ENCODE data around the gene PTGR2. TPM values are rescaled to one million over a fixed set of nuclear protein-coding genes. Genes with fewer than 3 reads are reported as not detected.
"Not testable (repeated sequence)": the region's sequence is repeated elsewhere in the genome, so short reads cannot be mapped to it uniquely, and the experiment has no call there.

Gene PTGR2
- total RNA-seq, 4 donors from 2014 or later = 6.3 to 12.9 (median 9.0) TPM

DNA sequence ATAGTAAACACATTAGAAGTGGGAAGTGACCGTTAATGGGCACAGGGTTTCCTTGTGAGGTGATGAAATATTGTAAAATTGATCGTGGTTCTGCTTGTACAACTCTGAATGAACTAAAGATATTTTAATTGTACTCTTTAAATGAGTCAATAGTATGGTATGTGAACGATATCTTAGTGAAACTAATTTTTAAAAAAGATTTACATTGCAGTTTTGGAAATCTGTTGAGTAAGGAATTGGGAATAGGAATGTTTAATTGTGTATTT is 36.8 kb downstream of the PTGR2 start:
- TF ChIP-seq, protein P1, sequence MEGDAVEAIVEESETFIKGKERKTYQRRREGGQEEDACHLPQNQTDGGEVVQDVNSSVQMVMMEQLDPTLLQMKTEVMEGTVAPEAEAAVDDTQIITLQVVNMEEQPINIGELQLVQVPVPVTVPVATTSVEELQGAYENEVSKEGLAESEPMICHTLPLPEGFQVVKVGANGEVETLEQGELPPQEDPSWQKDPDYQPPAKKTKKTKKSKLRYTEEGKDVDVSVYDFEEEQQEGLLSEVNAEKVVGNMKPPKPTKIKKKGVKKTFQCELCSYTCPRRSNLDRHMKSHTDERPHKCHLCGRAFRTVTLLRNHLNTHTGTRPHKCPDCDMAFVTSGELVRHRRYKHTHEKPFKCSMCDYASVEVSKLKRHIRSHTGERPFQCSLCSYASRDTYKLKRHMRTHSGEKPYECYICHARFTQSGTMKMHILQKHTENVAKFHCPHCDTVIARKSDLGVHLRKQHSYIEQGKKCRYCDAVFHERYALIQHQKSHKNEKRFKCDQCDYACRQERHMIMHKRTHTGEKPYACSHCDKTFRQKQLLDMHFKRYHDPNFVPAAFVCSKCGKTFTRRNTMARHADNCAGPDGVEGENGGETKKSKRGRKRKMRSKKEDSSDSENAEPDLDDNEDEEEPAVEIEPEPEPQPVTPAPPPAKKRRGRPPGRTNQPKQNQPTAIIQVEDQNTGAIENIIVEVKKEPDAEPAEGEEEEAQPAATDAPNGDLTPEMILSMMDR (IDR thresholded peaks at IDR 0.05) = no peak
- TF ChIP-seq POLR2A (IDR thresholded peaks at IDR 0.05) (no peak), EP300 (IDR thresholded peaks at IDR 0.05) (no peak)
- H3K27me3 ChIP-seq = no peaks in the 10 kb centered on the region
- H3K9me3 ChIP-seq = no peaks in the 10 kb centered on the region
- H3K36me3 ChIP-seq = peaks cover 0 to 10% (median 0%) of the 10 kb centered on the region in 3 donors
- WGBS, 2 donors = 33 to 41% methylated on average over 3 of the region's 3 CpGs
- no peak for DNase-seq (ENCODE audit: low spot score in 2 of 2)
- peaks cover 0 to 44% (median 18%) of the 10 kb centered on the region in 4 donors for H3K4me1 ChIP-seq
- H3K4me3 ChIP-seq = peak overlapping the region in 1 of 4 donors; percentile 96
- H3K27ac ChIP-seq = peak overlapping the region in 1 of 4 donors; percentile 99

DNA sequence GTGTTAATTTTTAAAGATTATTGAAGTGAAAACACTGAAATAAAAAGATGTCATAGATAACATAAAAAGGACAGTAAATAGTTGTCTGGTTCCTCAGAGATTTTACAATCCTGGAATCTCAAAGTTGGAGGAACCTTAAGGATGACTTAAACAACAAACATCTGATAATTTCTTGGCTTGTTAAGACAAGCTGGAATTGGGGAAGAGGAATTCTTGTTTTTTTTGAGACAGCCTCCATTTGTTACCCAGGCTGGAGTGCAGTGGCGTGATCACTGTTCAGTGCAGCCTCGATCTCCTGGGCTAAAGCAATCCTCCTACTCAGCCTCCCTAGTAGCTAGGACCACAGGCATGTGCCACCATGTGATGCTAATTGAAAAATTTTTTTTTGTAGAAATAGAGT is 37.3 kb downstream of the PTGR2 start:
- Histone ChIP-seq H3K36me3 (peaks cover 0 to 15% (median 0%) of the 10 kb centered on the region in 3 donors), H3K27me3 (no peaks in the 10 kb centered on the region), H3K27ac (no peak overlapping the region), H3K9me3 (no peaks in the 10 kb centered on the region), H3K4me3 (no peak overlapping the region), H3K4me1 (peaks cover 0 to 44% (median 18%) of the 10 kb centered on the region in 4 donors)
- TF ChIP-seq POLR2A (IDR thresholded peaks at IDR 0.05) (no peak), EP300 (IDR thresholded peaks at IDR 0.05) (no peak)
- TF ChIP-seq, protein P1 (IDR thresholded peaks at IDR 0.05) = no peak
- WGBS, 2 donors = 80 to 81% methylated on average over 2 of the region's 2 CpGs
- DNase-seq (ENCODE audit: low spot score in 2 of 2) = no peak

DNA sequence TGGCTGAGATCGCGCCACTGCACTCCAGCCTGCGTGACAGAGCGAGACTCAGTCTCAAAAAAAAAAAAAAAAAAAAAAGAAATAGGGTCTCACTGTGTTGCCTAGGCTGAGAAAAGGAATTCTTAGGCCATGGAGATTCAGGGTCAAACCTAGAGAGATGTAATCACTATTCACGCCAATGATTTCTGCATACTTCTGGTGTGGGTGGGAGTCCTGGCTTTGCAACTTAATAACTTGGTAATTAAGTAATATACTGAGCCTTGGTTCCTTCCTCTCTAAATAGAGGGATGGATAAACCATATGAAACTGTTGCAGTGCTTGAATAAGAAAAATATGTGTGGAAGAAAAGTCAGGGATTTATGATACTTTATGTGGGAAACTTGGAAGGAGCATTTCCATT is 37.7 kb downstream of the PTGR2 start:
- no peak overlapping the region for H3K4me3 ChIP-seq
- TF ChIP-seq POLR2A (IDR thresholded peaks at IDR 0.05) (no peak), EP300 (IDR thresholded peaks at IDR 0.05) (no peak)
- TF ChIP-seq, protein P1 (IDR thresholded peaks at IDR 0.05) = no peak
- H3K9me3 ChIP-seq = no peaks in the 10 kb centered on the region
- no peak for DNase-seq (ENCODE audit: low spot score in 2 of 2)
- H3K27me3 ChIP-seq = no peaks in the 10 kb centered on the region
- H3K36me3 ChIP-seq = peaks cover 0 to 19% (median 0%) of the 10 kb centered on the region in 3 donors
- no peak overlapping the region for H3K27ac ChIP-seq
- WGBS, 2 donors = 55 to 69% methylated on average over 5 of the region's 5 CpGs
- H3K4me1 ChIP-seq = peaks cover 0 to 44% (median 18%) of the 10 kb centered on the region in 4 donors

DNA sequence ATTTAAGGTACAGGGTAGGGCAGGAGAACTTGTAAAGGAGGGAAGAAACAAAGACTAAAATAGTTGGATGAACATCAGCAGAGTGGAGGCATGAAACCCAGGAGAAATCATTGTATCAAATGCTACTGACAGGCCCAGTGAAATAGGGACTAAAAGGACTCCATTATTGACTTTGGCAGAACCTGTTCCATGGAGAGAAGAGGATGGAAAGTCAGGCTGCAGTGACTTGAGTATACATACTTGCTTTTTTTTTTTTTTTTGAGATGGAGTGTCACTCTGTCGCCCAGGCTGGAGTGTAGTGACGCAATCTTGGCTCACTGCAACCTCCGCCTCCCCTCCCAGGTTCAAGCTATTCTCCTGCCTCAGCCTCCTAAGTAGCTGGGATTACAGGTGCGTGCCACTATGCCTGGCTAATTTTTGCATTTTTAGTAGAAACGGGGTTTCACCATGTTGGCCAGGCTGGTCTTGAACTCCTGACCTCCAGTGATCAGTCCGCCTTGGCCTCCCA is 42.6 kb downstream of the PTGR2 start:
- H3K27me3 ChIP-seq; H3K4me1 ChIP-seq; H3K9me3 ChIP-seq; H3K27ac ChIP-seq; DNase-seq (ENCODE audit: low spot score in 2 of 2); H3K4me3 ChIP-seq: not testable (repeated sequence)
- peaks cover 0 to 68% (median 0%) of the 10 kb centered on the region in 3 donors for H3K36me3 ChIP-seq
- 85 to 95% methylated on average over 6 of the region's 6 CpGs for WGBS, 2 donors

DNA sequence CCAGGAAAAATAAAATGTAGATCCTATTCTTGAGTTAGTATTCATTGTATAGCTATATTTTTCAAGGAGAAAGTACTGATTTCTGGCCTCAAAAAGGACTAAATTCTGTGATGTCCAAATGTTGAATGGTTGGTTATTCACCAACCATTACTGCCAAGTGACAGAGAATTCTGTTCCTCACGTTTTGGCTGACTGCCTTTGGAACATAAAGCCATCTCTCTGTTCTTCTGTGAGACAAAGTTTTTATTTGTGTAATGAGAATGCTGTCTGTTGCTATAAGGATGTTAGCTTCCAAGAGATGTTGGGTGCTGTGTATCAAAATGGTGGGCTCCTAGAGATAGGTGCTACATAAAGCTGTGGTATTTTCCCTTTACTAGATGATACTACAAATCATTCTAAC is 44.3 kb downstream of the PTGR2 start:
- peaks cover 0 to 85% (median 0%) of the 10 kb centered on the region in 3 donors for H3K36me3 ChIP-seq
- no peaks in the 10 kb centered on the region for H3K27me3 ChIP-seq
- H3K4me3 ChIP-seq = no peak overlapping the region
- H3K27ac ChIP-seq = no peak overlapping the region
- WGBS, 2 donors = 24 to 44% methylated on average over 1 of the region's 1 CpG
- no peaks in the 10 kb centered on the region for H3K4me1 ChIP-seq
- H3K9me3 ChIP-seq = no peaks in the 10 kb centered on the region
- TF ChIP-seq, protein P1 (IDR thresholded peaks at IDR 0.05) = no peak
- TF ChIP-seq EP300 (IDR thresholded peaks at IDR 0.05) (no peak), POLR2A (IDR thresholded peaks at IDR 0.05) (no peak)
- no peak for DNase-seq (ENCODE audit: low spot score in 2 of 2)

DNA sequence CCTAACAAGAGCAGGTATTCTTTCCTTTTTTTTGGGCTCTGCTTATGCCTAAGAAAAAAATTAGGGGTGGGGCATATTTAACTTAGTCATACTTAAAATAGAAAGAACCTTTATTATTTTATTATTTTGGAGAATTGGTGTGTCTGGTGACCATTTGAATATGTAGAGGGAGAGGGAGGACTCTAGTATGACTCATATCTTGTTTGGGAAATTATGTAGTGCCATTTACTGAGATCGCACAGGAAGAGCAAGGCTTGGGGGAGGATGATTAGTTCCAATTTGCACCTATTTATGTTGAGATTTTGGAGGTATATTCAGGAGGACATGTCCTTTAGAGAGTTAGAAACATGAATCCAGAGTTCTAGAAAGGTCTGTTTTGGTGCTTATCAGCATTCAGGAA is 44.9 kb downstream of the PTGR2 start:
- H3K27ac ChIP-seq = no peak overlapping the region
- DNase-seq (ENCODE audit: low spot score in 2 of 2) = no peak
- H3K4me1 ChIP-seq = no peaks in the 10 kb centered on the region
- no peaks in the 10 kb centered on the region for H3K9me3 ChIP-seq
- 85 to 92% methylated on average over 1 of the region's 1 CpG for WGBS, 2 donors
- H3K27me3 ChIP-seq = no peaks in the 10 kb centered on the region
- TF ChIP-seq POLR2A (IDR thresholded peaks at IDR 0.05) = no peak
- TF ChIP-seq, protein P1 (IDR thresholded peaks at IDR 0.05) = no peak
- peaks cover 0 to 91% (median 0%) of the 10 kb centered on the region in 3 donors for H3K36me3 ChIP-seq
- H3K4me3 ChIP-seq = no peak overlapping the region

All from tibial nerve (tissue), 4 donors.